HepG2 (cell line): ENCODE measurements around the gene ABCB9. TPM values are rescaled to one million over a fixed set of nuclear protein-coding genes. Genes with fewer than 3 reads are reported as not detected.

Experiments used
- BATF2 ChIP-seq: sonication (generic); formaldehyde crosslinking; IDR thresholded peaks from 2 replicates; pipeline ENCODE4 v1.8.0; 2022; ENCODE audit warnings: mild to moderate bottlenecking, missing genetic modification reagents, moderate library complexity
- CHD4 ChIP-seq: fragments of 200-600 bp; sonication (generic); IDR thresholded peaks from 2 replicates; pipeline ENCODE4 v1.7.0; 2017; ENCODE audit warnings: mild to moderate bottlenecking, low read length, borderline replicate concordance
- DMTF1 ChIP-seq: sonication (generic); formaldehyde crosslinking; IDR thresholded peaks from 2 replicates; pipeline ENCODE4 v1.4.0; 2020; ENCODE audit warnings: mild to moderate bottlenecking, missing genetic modification reagents
- E2F5 ChIP-seq: sonication (generic); formaldehyde crosslinking; conservative IDR thresholded peaks from 2 replicates; pipeline ENCODE4 v1.4.0; 2020; ENCODE audit warnings: missing genetic modification reagents
- ISX ChIP-seq: sonication (generic); formaldehyde crosslinking; conservative IDR thresholded peaks from 2 replicates; pipeline ENCODE4 v1.5.0; 2020; ENCODE audit warnings: missing genetic modification reagents
- KDM1A ChIP-seq: IDR thresholded peaks from 2 replicates; pipeline ENCODE4 v1.6.1; 2016; ENCODE audit warnings: missing compliant biosample characterization
- KDM2A ChIP-seq: sonication (generic); formaldehyde crosslinking; IDR thresholded peaks from 2 replicates; pipeline ENCODE4 v1.4.0; 2020; ENCODE audit warnings: low read depth, missing genetic modification reagents, borderline replicate concordance
- NR2F6 ChIP-seq, 2 experiments: IDR thresholded peaks; 2 replicates each; pipeline ENCODE4 v1.6.1; 2016; ENCODE audit warnings: antibody characterized with exemption in 1 of 2, mild to moderate bottlenecking in 1 of 2
- RCOR2 ChIP-seq: IDR thresholded peaks from 2 replicates; pipeline ENCODE4 v1.6.1; 2016; ENCODE audit warnings: missing biosample characterization, missing genetic modification reagents
- RELA ChIP-seq: sonication (generic); formaldehyde crosslinking; IDR thresholded peaks from 2 replicates; pipeline ENCODE4 v1.4.0; 2020; ENCODE audit warnings: missing genetic modification reagents
- SMAD9 ChIP-seq: sonication (generic); formaldehyde crosslinking; IDR thresholded peaks from 2 replicates; pipeline ENCODE4 v1.5.1; 2020; ENCODE audit warnings: mild to moderate bottlenecking, missing genetic modification reagents
- SMYD3 ChIP-seq: sonication (generic); formaldehyde crosslinking; IDR thresholded peaks from 2 replicates; pipeline ENCODE4 v1.8.1; 2023; ENCODE audit warnings: mild to moderate bottlenecking, missing genetic modification reagents
- SP5 ChIP-seq: IDR thresholded peaks from 2 replicates; pipeline ENCODE4 v1.6.1; 2016; ENCODE audit warnings: low read depth, borderline replicate concordance
- ZNF562 ChIP-seq: sonication (generic); formaldehyde crosslinking; IDR thresholded peaks from 2 replicates; pipeline ENCODE4 v1.8.0; 2022; ENCODE audit warnings: missing genetic modification reagents, borderline replicate concordance
- ZNF646 ChIP-seq: sonication (generic); formaldehyde crosslinking; IDR thresholded peaks from 2 replicates; pipeline ENCODE4 v1.9.0; 2021; ENCODE audit warnings: mild to moderate bottlenecking, missing genetic modification reagents
- ZNF7 ChIP-seq: IDR thresholded peaks from 2 replicates; pipeline ENCODE4 v1.6.1; 2016; ENCODE audit warnings: missing biosample characterization, missing genetic modification reagents
- ZNF766 ChIP-seq: sonication (generic); formaldehyde crosslinking; IDR thresholded peaks from 2 replicates; pipeline ENCODE4 v1.5.0; 2020; ENCODE audit warnings: missing genetic modification reagents, borderline replicate concordance
- ZNF770 ChIP-seq: sonication (generic); formaldehyde crosslinking; IDR thresholded peaks from 2 replicates; pipeline ENCODE4 v1.5.0; 2020; ENCODE audit warnings: mild to moderate bottlenecking, missing genetic modification reagents
- ZNF878 ChIP-seq: sonication (generic); formaldehyde crosslinking; IDR thresholded peaks from 2 replicates; pipeline ENCODE4 v1.8.1; 2023; ENCODE audit warnings: mild to moderate bottlenecking, missing genetic modification reagents, moderate library complexity
- polyA plus RNA-seq, 8 experiments: library from polyadenylated mRNA; depleted of rRNA in 3 of 8; stranded (reverse) in 7 of 8; unstranded in 1 of 8; fragments of >200 nt; fragmentation: Illumina TruSeq in 4 of 8; extraction: Trizol in 4 of 8; gene quantifications; 2 replicates each; pipeline versions ENCODE4 v1.2.1 to v1.2.3, GENCODE V29; 2011 to 2016; ENCODE audit warnings: low read depth in 4 of 8, missing spikeins in 1 of 8, mixed read lengths in 1 of 8; ENCODE audit not compliant: insufficient read depth in 1 of 8
- total RNA-seq, 5 experiments: library from RNA; depleted of rRNA; stranded (reverse); fragments of >200 nt; fragmentation: Illumina TruSeq; extraction: Trizol; gene quantifications; 2 replicates each; pipeline ENCODE4 v1.2.3, GENCODE V29; 2016; ENCODE audit warnings: low read depth in 1 of 5

ABCB9 gene
- total and polyA plus RNA-seq, 2 of the 13 experiments (the other 11 are each of a cell fraction or from before 2014, with no cell fraction given): 5.1 to 6.0 TPM

- TF ChIP-seq DMTF1 (CRISPR knock-in tag): no peak
- TF ChIP-seq ISX (CRISPR knock-in tag): no peak
- TF ChIP-seq ZNF7: peak; percentile 39; the same call in 1 of the 2 replicates
- TF ChIP-seq SP5 (CRISPR knock-in tag): peak; percentile 71
- no peak for TF ChIP-seq SMYD3
- no peak for TF ChIP-seq BATF2
- TF ChIP-seq ZNF562 (CRISPR knock-in tag): no peak
- 0 out of 2 replicates have a peak, but pooled peaks have one; percentile 36 for TF ChIP-seq RCOR2 (CRISPR knock-in tag)
- TF ChIP-seq KDM1A (CRISPR knock-in tag): peak; percentile 49; the same call in 1 of the 2 replicates
- no peak for TF ChIP-seq CHD4
- TF ChIP-seq NR2F6 (IDR thresholded peaks at IDR 0.05): no peak
- TF ChIP-seq NR2F6 (CRISPR knock-in tag; IDR thresholded peaks at IDR 0.05): 0 out of 2 replicates have a peak, but pooled peaks have one; percentile 8
- no peak for TF ChIP-seq ZNF878 (CRISPR knock-in tag)
- no peak for TF ChIP-seq ZNF766 (CRISPR knock-in tag)
- peak; percentile 74 for TF ChIP-seq ZNF646 (CRISPR knock-in tag)
- TF ChIP-seq RELA (CRISPR knock-in tag): no peak
- TF ChIP-seq ZNF770: peak; percentile 99
- TF ChIP-seq KDM2A (CRISPR knock-in tag): 0 out of 2 replicates have a peak, but pooled peaks have one; percentile 25
- no peak for TF ChIP-seq E2F5 (CRISPR knock-in tag)
- no peak for TF ChIP-seq SMAD9 (CRISPR knock-in tag)
These were observed 66.4 kb downstream of the ABCB9 start (continued) for GRCh38 chr12:122899887-122900286.
